Urinary bladder (tissue), 4 donors: ENCODE results near the gene SMIM28. TPM values are rescaled to one million over a fixed set of nuclear protein-coding genes. Genes with fewer than 3 reads are reported as not detected.

ENCODE experiments used
- DNase-seq: peaks from one replicate; pipeline ENCODE4 v3.0.0-alpha.2; 2015; ENCODE audit errors: extremely low spot score
- H3K27ac ChIP-seq: one replicate; pipeline ENCODE4 v1.5.1; 2013; ENCODE audit warnings: low read depth, mild to moderate bottlenecking, moderate library complexity
- H3K36me3 ChIP-seq: one replicate; pipeline ENCODE4 v1.6.1; 2013; ENCODE audit warnings: mild to moderate bottlenecking, moderate library complexity; ENCODE audit not compliant: insufficient read depth
- H3K4me1 ChIP-seq: one replicate; pipeline ENCODE4 v1.6.1; 2013; ENCODE audit warnings: mild to moderate bottlenecking, moderate library complexity; ENCODE audit not compliant: insufficient read depth
- H3K4me3 ChIP-seq: one replicate; pipeline ENCODE4 v1.5.1; 2013; ENCODE audit warnings: low read depth, low read length
- WGBS: extraction: QIAGEN DNeasy Blood & Tissue Kit; methylation state at CpG from one replicate; pipeline ENCODE4 v1.1.7; 2013; 5-methylcytosine and 5-hydroxymethylcytosine counted together
- polyA plus RNA-seq: library from polyadenylated mRNA; stranded (reverse); fragments of 200-250 nt; gene quantifications from one replicate; pipeline ENCODE4 v1.2.3, GENCODE V29; 2013
- total RNA-seq: library from RNA; depleted of rRNA; stranded (reverse); fragments of >200 nt; gene quantifications from one replicate; pipeline ENCODE4 v1.2.3, GENCODE V29; 2014
- donor health status: healthy with polysubstance abuse.
- donor health status: healthy.

SMIM28 gene
- total RNA-seq (not detected), polyA plus RNA-seq (not detected)

DNA sequence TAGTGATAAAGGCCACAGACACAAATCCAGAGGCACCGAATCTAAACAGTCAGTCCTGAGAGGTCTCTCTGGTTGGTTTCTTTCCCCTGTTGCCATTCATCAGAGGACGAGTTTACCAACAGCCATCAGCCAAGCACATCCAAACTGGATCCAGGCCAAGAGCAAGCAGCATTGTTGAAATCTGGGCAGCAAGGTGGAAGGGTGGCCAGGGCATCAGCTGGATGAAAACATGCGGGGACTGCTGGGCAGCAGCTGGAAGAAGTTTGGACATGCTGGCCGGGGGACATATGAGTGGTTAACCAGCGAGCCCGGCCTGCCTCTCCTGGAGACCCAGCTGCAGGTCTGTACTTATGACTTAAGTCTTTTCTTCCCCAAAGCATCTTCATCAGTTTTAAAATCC lies at the start of gene SMIM28:
Gene SMIM28, plus strand, starts transcription at position 62 of the 400 bp plus-strand sequence. Its CDS starts 168 bp downstream, at position 230.
- no peak within 1 kb of the TSS for H3K4me3 ChIP-seq
- WGBS, result 75% methylated on average over 6 of the region's 6 CpGs
- H3K4me1 ChIP-seq, result no peaks in the 10 kb centered on the region
- H3K36me3 ChIP-seq, result no peaks in the 10 kb centered on the region
- no peak within 1 kb of the TSS for H3K27ac ChIP-seq
- DNase-seq, result no peak

GRCh38 chr6:138328210-138328609 lies 49.5 kb upstream of the SMIM28 start:
- Histone ChIP-seq H3K4me1 (no peaks in the 10 kb centered on the region), H3K27ac (no peak overlapping the region), H3K36me3 (peaks cover 1% of the 10 kb centered on the region), H3K4me3 (no peak overlapping the region)
- 74% methylated on average over 3 of the region's 3 CpGs for WGBS
- no peak for DNase-seq

DNA sequence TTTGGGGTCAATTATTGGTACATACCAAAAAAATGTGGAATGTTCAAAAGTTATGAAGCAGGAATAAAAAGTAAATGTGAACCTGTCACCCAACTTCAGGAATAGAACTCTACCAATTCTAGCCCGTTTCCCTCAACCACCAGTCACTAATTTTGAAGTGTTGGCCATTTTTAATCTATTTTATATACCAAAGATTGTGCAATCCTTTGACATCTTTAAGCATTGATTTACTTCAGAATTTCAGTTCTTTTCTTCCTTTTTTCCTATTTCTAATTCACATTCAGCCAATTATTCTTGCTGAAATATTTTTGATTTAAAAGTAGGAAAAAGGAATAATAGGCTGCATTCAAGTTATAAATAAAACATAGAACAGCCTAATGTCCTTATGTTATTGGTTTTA lies 46.9 kb upstream of the SMIM28 start:
- 94% methylated on average over 1 of the region's 1 CpG for WGBS
- peaks cover 1% of the 10 kb centered on the region for H3K36me3 ChIP-seq
- no peak for DNase-seq
- no peaks in the 10 kb centered on the region for H3K4me1 ChIP-seq
- H3K4me3 ChIP-seq, result no peak overlapping the region
- no peak overlapping the region for H3K27ac ChIP-seq

DNA sequence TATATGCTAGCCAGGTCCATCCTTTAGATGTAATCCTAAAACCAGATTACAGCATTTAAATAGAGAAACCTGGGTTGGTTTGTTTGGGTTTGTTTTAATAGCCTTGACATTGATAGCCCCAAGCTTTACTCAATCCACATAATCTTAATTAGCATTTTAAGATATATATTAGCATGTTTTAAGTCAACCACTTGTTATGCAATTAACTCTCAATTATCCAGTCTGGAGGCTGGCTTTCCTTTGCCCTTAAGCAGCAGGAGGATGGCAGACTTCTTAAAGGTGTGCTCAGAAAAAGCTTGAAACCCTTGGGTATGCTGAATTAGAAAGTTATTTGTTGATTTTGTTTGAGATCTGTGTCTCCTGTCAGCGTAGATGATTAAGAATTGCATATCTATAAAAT lies 46.3 kb upstream of the SMIM28 start:
- no peak for DNase-seq
- WGBS, result 45% methylated on average over 1 of the region's 1 CpG
- H3K36me3 ChIP-seq, result peaks cover 1% of the 10 kb centered on the region
- H3K4me1 ChIP-seq, result no peaks in the 10 kb centered on the region
- no peak overlapping the region for H3K4me3 ChIP-seq
- no peak overlapping the region for H3K27ac ChIP-seq

- 50% methylated on average over 2 of the region's 2 CpGs for WGBS
- Histone ChIP-seq H3K4me1 (no peaks in the 10 kb centered on the region), H3K36me3 (peaks cover 1% of the 10 kb centered on the region), H3K4me3 (no peak overlapping the region), H3K27ac (no peak overlapping the region)
- no peak for DNase-seq
These were observed 45.7 kb upstream of the SMIM28 start for GRCh38 chr6:138331984-138332383.

DNA sequence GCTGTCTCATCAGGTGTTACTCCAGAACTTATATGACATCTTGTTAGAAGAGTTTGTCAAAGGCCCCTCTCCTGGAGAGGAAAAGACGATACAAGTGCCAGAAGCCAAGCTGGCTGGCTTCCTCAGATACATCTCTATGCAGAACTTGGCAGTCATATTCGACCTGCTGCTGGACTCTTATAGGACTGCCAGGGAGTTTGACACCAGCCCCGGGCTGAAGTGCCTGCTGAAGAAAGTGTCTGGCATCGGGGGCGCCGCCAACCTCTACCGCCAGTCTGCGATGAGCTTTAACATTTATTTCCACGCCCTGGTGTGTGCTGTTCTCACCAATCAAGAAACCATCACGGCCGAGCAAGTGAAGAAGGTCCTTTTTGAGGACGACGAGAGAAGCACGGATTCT lies 43.7 kb upstream of the SMIM28 start:
- Histone ChIP-seq H3K27ac (no peak overlapping the region), H3K4me1 (no peaks in the 10 kb centered on the region), H3K4me3 (no peak overlapping the region), H3K36me3 (peaks cover 1% of the 10 kb centered on the region)
- DNase-seq, result no peak
- 89% methylated on average over 14 of the region's 14 CpGs for WGBS

- H3K27ac ChIP-seq, result no peak overlapping the region
- H3K4me1 ChIP-seq, result no peaks in the 10 kb centered on the region
- DNase-seq, result no peak
- peaks cover 1% of the 10 kb centered on the region for H3K36me3 ChIP-seq
- no peak overlapping the region for H3K4me3 ChIP-seq
- WGBS, result 94% methylated on average over 14 of the region's 14 CpGs
These were observed 42.7 kb upstream of the SMIM28 start for GRCh38 chr6:138334963-138335362.

DNA sequence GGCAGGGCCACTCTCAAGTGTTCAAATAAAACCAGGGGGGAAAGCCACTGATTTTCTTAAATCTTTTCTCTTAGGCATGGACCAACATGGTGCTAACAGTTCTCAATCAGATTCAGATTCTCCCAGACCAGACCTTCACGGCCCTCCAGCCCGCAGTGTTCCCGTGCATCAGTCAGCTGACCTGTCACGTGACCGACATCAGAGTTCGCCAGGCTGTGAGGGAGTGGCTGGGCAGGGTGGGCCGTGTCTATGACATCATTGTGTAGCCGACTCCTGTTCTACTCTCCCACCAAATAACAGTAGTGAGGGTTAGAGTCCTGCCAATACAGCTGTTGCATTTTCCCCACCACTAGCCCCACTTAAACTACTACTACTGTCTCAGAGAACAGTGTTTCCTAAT lies 41.5 kb upstream of the SMIM28 start:
- WGBS, result 87% methylated on average over 8 of the region's 8 CpGs
- no peak for DNase-seq
- H3K4me1 ChIP-seq, result no peaks in the 10 kb centered on the region
- H3K27ac ChIP-seq, result no peak overlapping the region
- no peak overlapping the region for H3K4me3 ChIP-seq
- H3K36me3 ChIP-seq, result peaks cover 1% of the 10 kb centered on the region

DNA sequence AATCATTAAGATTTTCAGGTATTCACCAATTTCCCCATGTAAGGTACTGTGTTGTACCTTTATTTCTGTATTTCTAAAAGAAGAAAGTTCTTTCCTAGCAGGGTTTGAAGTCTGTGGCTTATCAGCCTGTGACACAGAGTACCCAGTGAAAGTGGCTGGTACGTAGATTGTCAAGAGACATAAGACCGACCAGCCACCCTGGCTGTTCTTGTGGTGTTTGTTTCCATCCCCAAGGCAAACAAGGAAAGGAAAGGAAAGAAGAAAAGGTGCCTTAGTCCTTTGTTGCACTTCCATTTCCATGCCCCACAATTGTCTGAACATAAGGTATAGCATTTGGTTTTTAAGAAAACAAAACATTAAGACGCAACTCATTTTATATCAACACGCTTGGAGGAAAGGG lies 40.6 kb upstream of the SMIM28 start:
- Histone ChIP-seq H3K36me3 (no peaks in the 10 kb centered on the region), H3K4me1 (no peaks in the 10 kb centered on the region), H3K27ac (no peak overlapping the region), H3K4me3 (no peak overlapping the region)
- no peak for DNase-seq
- 91% methylated on average over 4 of the region's 4 CpGs for WGBS

- Histone ChIP-seq H3K4me3 (no peak overlapping the region), H3K27ac (no peak overlapping the region), H3K4me1 (no peaks in the 10 kb centered on the region), H3K36me3 (no peaks in the 10 kb centered on the region)
- WGBS, result 48% methylated on average over 1 of the region's 1 CpG
- DNase-seq, result no peak
These were observed 38.7 kb upstream of the SMIM28 start for GRCh38 chr6:138339024-138339423.

DNA sequence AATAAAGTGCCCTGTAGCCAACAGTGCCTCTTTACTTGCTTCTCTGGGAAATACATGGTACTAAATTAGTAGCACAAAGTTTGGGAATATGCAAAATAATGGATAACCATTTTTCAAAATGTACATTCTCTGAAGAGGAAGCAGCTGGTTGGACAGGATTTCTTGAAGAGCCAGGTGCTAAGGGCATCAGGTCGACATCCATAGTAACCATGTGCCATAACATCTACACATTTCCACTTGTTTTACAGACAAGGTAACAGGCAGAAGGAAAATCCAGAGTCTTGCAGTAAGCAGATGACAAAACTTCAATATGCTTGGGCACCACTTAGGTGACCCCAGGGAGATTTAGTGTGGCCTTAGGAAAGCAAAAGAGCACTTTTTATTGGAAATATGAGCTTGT lies 36.5 kb upstream of the SMIM28 start:
- WGBS, result 82% methylated on average over 1 of the region's 1 CpG
- Histone ChIP-seq H3K4me3 (no peak overlapping the region), H3K27ac (no peak overlapping the region), H3K4me1 (no peaks in the 10 kb centered on the region), H3K36me3 (no peaks in the 10 kb centered on the region)
- no peak for DNase-seq

GRCh38 chr6:138343112-138343511 lies 34.6 kb upstream of the SMIM28 start:
- no peak overlapping the region for H3K27ac ChIP-seq
- H3K36me3 ChIP-seq, result no peaks in the 10 kb centered on the region
- DNase-seq, result no peak
- no peaks in the 10 kb centered on the region for H3K4me1 ChIP-seq
- no peak overlapping the region for H3K4me3 ChIP-seq

GRCh38 chr6:138345565-138346285 lies 32.0 kb upstream of the SMIM28 start:
- H3K36me3 ChIP-seq, result no peaks in the 10 kb centered on the region
- WGBS, result 67% methylated on average over 2 of the region's 2 CpGs
- DNase-seq, result no peak

DNA sequence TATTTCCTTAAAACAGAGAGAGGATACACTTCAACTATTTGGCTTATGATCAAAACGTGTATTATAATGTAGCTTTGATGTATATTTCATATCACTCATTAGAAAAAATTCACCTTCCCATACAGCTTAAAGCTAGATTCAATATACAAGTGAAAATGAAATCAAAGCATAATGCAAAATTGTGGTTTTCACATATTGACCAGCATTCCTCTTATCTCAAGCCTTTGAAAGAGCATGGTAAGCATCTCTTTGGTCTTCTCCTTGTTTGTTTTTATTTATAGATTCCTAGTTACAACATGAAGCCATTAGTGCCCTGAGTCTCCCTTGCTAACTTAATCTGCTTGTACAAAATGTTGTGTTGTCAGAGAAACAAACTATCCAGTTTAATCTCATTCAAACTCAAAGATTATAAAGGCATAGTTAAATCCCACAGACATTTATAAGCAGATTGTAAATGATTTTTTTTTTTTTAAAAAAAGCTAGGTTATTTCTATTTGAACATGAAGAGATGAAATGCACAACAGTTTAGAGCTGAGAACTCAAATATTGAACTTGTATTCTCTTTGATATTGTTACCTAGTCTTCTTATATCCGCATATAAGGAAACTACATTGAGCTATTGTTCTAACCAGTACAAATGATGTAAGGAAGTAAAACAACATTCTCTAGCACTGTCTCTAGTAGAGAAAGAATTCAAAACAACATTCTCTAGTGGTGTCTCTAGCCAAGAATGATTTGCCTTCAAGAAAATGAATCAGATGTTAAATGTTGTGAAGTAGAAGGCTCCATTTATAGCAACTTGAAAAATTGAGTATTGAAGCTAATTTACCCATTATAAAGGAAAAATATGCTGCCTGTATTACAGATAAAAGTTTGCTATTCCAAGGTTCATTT lies 31.2 kb upstream of the SMIM28 start:
- H3K4me3 ChIP-seq, result no peak overlapping the region
- no peak for DNase-seq
- no peaks in the 10 kb centered on the region for H3K4me1 ChIP-seq
- no peak overlapping the region for H3K27ac ChIP-seq
- H3K36me3 ChIP-seq, result no peaks in the 10 kb centered on the region
- WGBS, result 52% methylated on average over 2 of the region's 2 CpGs

More at GRCh38 chr6:138345565-138346285, 32.0 kb upstream of the SMIM28 start:
- H3K4me3 ChIP-seq, result no peak overlapping the region
- H3K27ac ChIP-seq, result no peak overlapping the region
- no peaks in the 10 kb centered on the region for H3K4me1 ChIP-seq
